HepG2 (cell line): ENCODE data around the gene SYNGR4. TPM values are rescaled to one million over a fixed set of nuclear protein-coding genes. Genes with fewer than 3 reads are reported as not detected.

ENCODE experiments used
- ADNP ChIP-seq: sonication (generic); formaldehyde crosslinking; IDR thresholded peaks from 2 replicates; pipeline ENCODE4 v1.4.0; 2020; ENCODE audit warnings: missing genetic modification reagents
- CHCHD3 ChIP-seq: sonication (generic); formaldehyde crosslinking; IDR thresholded peaks from 2 replicates; pipeline ENCODE4 v1.8.0; 2022; ENCODE audit warnings: mild to moderate bottlenecking, missing genetic modification reagents, moderate library complexity
- DNMT1 ChIP-seq: sonication (generic); formaldehyde crosslinking; IDR thresholded peaks from 2 replicates; pipeline ENCODE4 v1.5.1; 2020; ENCODE audit warnings: mild to moderate bottlenecking, missing genetic modification reagents
- FOXK1 ChIP-seq: sonication (generic); formaldehyde crosslinking; IDR thresholded peaks from 2 replicates; pipeline ENCODE4 v1.4.0; 2020; ENCODE audit warnings: low read depth, missing genetic modification reagents, borderline replicate concordance
- GABPB1 ChIP-seq: IDR thresholded peaks from 2 replicates; pipeline ENCODE4 v1.6.1; 2016; ENCODE audit warnings: mild to moderate bottlenecking, missing genetic modification reagents, moderate library complexity, missing compliant biosample characterization
- HNRNPL ChIP-seq: fragments of 200-400 bp; formaldehyde crosslinking; IDR thresholded peaks from 2 replicates; pipeline ENCODE4 v1.6.1; 2017; ENCODE audit warnings: mild to moderate bottlenecking, low read depth, low read length
- IKZF1 ChIP-seq: fragments of 450-650 bp; IDR thresholded peaks from 2 replicates; pipeline ENCODE4 v1.7.1; 2016
- KAT8 ChIP-seq: IDR thresholded peaks from 2 replicates; pipeline ENCODE4 v1.6.1; 2016; ENCODE audit warnings: missing genetic modification reagents, missing compliant biosample characterization
- KLF11 ChIP-seq: IDR thresholded peaks from 2 replicates; pipeline ENCODE4 v1.6.1; 2016; ENCODE audit warnings: missing compliant biosample characterization
- NCOR1 ChIP-seq: fragments of 200-600 bp; sonication (generic); IDR thresholded peaks from 2 replicates; pipeline ENCODE4 v1.7.0; 2017; ENCODE audit warnings: antibody characterized with exemption, low read length, borderline replicate concordance
- NFE2 ChIP-seq: sonication (generic); formaldehyde crosslinking; IDR thresholded peaks from 2 replicates; pipeline ENCODE4 v1.4.0; 2020; ENCODE audit warnings: missing genetic modification reagents
- PHB2 ChIP-seq: fragments of 450-650 bp; IDR thresholded peaks from 2 replicates; pipeline ENCODE4 v1.6.1; 2018; ENCODE audit not compliant: partially characterized antibody
- PHF20 ChIP-seq: sonication (generic); formaldehyde crosslinking; IDR thresholded peaks from 2 replicates; pipeline ENCODE4 v1.5.0; 2020; ENCODE audit warnings: mild to moderate bottlenecking, missing genetic modification reagents
- PRMT3 ChIP-seq: sonication (generic); formaldehyde crosslinking; IDR thresholded peaks from 2 replicates; pipeline ENCODE4 v1.8.1; 2022; ENCODE audit warnings: low read depth, mild to moderate bottlenecking, moderate library complexity, missing genetic modification reagents, borderline replicate concordance
- STAT5B ChIP-seq: sonication (generic); formaldehyde crosslinking; IDR thresholded peaks from 2 replicates; pipeline ENCODE4 v1.4.0; 2020; ENCODE audit warnings: missing genetic modification reagents
- ZNF17 ChIP-seq: sonication (generic); formaldehyde crosslinking; IDR thresholded peaks from 2 replicates; pipeline ENCODE4 v1.5.0; 2020; ENCODE audit warnings: mild to moderate bottlenecking, missing genetic modification reagents
- ZNF331 ChIP-seq: sonication (generic); formaldehyde crosslinking; IDR thresholded peaks from 2 replicates; pipeline ENCODE4 v1.4.0; 2020; ENCODE audit warnings: missing genetic modification reagents
- ZNF432 ChIP-seq: sonication (generic); formaldehyde crosslinking; IDR thresholded peaks from 2 replicates; pipeline ENCODE4 v1.5.0; 2020; ENCODE audit warnings: missing genetic modification reagents, mild to moderate bottlenecking, borderline replicate concordance
- ZNF563 ChIP-seq: sonication (generic); formaldehyde crosslinking; IDR thresholded peaks from 2 replicates; pipeline ENCODE4 v1.8.0; 2022; ENCODE audit warnings: mild to moderate bottlenecking, moderate library complexity, missing genetic modification reagents
- ZNF784 ChIP-seq: sonication (generic); formaldehyde crosslinking; IDR thresholded peaks from 2 replicates; pipeline ENCODE4 v1.5.1; 2020; ENCODE audit warnings: missing genetic modification reagents, mild to moderate bottlenecking, borderline replicate concordance
- ZNF788 ChIP-seq: sonication (generic); formaldehyde crosslinking; IDR thresholded peaks from 2 replicates; pipeline ENCODE4 v1.5.0; 2020; ENCODE audit warnings: mild to moderate bottlenecking, missing genetic modification reagents, borderline replicate concordance
- polyA plus RNA-seq, 8 experiments: library from polyadenylated mRNA; depleted of rRNA in 3 of 8; stranded (reverse) in 7 of 8; unstranded in 1 of 8; fragments of >200 nt; fragmentation: Illumina TruSeq in 4 of 8; extraction: Trizol in 4 of 8; gene quantifications; 2 replicates each; pipeline versions ENCODE4 v1.2.1 to v1.2.3, GENCODE V29; 2011 to 2016; ENCODE audit warnings: low read depth in 4 of 8, missing spikeins in 1 of 8, mixed read lengths in 1 of 8; ENCODE audit not compliant: insufficient read depth in 1 of 8
- total RNA-seq, 5 experiments: library from RNA; depleted of rRNA; stranded (reverse); fragments of >200 nt; fragmentation: Illumina TruSeq; extraction: Trizol; gene quantifications; 2 replicates each; pipeline ENCODE4 v1.2.3, GENCODE V29; 2016; ENCODE audit warnings: low read depth in 1 of 5
- TF ChIP-seq, protein P1 (sequence below): sonication (generic); formaldehyde crosslinking; IDR thresholded peaks from 2 replicates; pipeline ENCODE4 v1.4.0; 2020; ENCODE audit warnings: mild to moderate bottlenecking, missing genetic modification reagents
- TF ChIP-seq, protein P2 (sequence below): sonication (generic); formaldehyde crosslinking; IDR thresholded peaks from 2 replicates; pipeline ENCODE4 v1.4.0; 2020; ENCODE audit warnings: mild to moderate bottlenecking, missing genetic modification reagents

Gene SYNGR4
- total and polyA plus RNA-seq, 2 of the 13 experiments (the other 11 are each of a cell fraction or from before 2014, with no cell fraction given), result not detected

- TF ChIP-seq ZNF331 (CRISPR knock-in tag) (no peak), NCOR1 (no peak; the same call in 1 of the 2 replicates), GABPB1 (CRISPR knock-in tag) (no peak), KLF11 (CRISPR knock-in tag) (no peak), IKZF1 (no peak), ZNF432 (CRISPR knock-in tag) (no peak), NFE2 (CRISPR knock-in tag) (no peak), PHB2 (no peak), STAT5B (CRISPR knock-in tag) (no peak), DNMT1 (CRISPR knock-in tag) (no peak), ADNP (CRISPR knock-in tag) (no peak), HNRNPL (0 out of 2 replicates have a peak, but pooled peaks have one; percentile 0), ZNF17 (CRISPR knock-in tag) (no peak), PRMT3 (CRISPR knock-in tag) (no peak), ZNF788 (CRISPR knock-in tag) (no peak), FOXK1 (no peak), CHCHD3 (CRISPR knock-in tag) (no peak; the same call in 1 of the 2 replicates), KAT8 (CRISPR knock-in tag) (no peak; the same call in 1 of the 2 replicates), PHF20 (no peak), ZNF784 (CRISPR knock-in tag) (no peak), ZNF563 (CRISPR knock-in tag) (no peak)
- TF ChIP-seq, protein P1, sequence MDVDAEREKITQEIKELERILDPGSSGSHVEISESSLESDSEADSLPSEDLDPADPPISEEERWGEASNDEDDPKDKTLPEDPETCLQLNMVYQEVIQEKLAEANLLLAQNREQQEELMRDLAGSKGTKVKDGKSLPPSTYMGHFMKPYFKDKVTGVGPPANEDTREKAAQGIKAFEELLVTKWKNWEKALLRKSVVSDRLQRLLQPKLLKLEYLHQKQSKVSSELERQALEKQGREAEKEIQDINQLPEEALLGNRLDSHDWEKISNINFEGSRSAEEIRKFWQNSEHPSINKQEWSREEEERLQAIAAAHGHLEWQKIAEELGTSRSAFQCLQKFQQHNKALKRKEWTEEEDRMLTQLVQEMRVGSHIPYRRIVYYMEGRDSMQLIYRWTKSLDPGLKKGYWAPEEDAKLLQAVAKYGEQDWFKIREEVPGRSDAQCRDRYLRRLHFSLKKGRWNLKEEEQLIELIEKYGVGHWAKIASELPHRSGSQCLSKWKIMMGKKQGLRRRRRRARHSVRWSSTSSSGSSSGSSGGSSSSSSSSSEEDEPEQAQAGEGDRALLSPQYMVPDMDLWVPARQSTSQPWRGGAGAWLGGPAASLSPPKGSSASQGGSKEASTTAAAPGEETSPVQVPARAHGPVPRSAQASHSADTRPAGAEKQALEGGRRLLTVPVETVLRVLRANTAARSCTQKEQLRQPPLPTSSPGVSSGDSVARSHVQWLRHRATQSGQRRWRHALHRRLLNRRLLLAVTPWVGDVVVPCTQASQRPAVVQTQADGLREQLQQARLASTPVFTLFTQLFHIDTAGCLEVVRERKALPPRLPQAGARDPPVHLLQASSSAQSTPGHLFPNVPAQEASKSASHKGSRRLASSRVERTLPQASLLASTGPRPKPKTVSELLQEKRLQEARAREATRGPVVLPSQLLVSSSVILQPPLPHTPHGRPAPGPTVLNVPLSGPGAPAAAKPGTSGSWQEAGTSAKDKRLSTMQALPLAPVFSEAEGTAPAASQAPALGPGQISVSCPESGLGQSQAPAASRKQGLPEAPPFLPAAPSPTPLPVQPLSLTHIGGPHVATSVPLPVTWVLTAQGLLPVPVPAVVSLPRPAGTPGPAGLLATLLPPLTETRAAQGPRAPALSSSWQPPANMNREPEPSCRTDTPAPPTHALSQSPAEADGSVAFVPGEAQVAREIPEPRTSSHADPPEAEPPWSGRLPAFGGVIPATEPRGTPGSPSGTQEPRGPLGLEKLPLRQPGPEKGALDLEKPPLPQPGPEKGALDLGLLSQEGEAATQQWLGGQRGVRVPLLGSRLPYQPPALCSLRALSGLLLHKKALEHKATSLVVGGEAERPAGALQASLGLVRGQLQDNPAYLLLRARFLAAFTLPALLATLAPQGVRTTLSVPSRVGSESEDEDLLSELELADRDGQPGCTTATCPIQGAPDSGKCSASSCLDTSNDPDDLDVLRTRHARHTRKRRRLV (CRISPR knock-in tag), result no peak; the same call in 1 of the 2 replicates
- TF ChIP-seq, protein P2, sequence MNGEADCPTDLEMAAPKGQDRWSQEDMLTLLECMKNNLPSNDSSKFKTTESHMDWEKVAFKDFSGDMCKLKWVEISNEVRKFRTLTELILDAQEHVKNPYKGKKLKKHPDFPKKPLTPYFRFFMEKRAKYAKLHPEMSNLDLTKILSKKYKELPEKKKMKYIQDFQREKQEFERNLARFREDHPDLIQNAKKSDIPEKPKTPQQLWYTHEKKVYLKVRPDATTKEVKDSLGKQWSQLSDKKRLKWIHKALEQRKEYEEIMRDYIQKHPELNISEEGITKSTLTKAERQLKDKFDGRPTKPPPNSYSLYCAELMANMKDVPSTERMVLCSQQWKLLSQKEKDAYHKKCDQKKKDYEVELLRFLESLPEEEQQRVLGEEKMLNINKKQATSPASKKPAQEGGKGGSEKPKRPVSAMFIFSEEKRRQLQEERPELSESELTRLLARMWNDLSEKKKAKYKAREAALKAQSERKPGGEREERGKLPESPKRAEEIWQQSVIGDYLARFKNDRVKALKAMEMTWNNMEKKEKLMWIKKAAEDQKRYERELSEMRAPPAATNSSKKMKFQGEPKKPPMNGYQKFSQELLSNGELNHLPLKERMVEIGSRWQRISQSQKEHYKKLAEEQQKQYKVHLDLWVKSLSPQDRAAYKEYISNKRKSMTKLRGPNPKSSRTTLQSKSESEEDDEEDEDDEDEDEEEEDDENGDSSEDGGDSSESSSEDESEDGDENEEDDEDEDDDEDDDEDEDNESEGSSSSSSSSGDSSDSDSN, result peak; percentile 33; the same call in 1 of the 2 replicates
These were observed 712 bp upstream of the SYNGR4 start (continued) for GRCh38 chr19:48363500-48363809.
